ENCODE measurements around the gene MT1X. TPM values are rescaled to one million over a fixed set of nuclear protein-coding genes. Genes with fewer than 3 reads are reported as not detected.

MT1X gene
- total RNA-seq, 2 donors from 2014 or later = 268 to 697 TPM

DNA sequence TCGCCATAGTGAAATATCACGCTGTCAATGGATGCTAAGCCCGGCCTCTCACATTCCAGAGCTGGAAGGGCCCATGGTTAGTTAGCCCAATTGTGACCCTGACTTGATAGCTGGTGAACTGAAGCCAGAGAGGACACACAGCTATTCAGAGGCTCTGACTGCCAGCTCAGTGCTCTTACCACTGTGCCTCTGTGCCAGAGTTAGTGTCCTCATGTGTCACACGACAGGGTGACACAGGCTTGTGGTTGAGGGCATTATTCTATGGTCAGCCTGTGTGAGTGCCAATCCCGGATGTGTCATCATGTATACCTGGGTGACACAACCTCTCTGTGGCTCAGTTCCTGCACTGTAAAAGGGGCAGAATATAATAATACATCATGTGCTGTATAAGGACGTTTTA, 2.5 kb upstream of the MT1X start:
- H3K9me3 ChIP-seq = no peaks in the 10 kb centered on the region
- H3K36me3 ChIP-seq = no peaks in the 10 kb centered on the region
- WGBS = 83% methylated on average over 6 of the region's 6 CpGs
- H3K27ac ChIP-seq = no peak overlapping the region
- DNase-seq (ENCODE audit: low spot score) = no peak
- intact Hi-C loops (cut with DNase I) = loop anchor here (5.0 kb wide), 1 partner anchor 73 kb away; the partner anchor contains the start of gene MT2A
- no peak for TF ChIP-seq POLR2A (IDR thresholded peaks at IDR 0.05)
- TF ChIP-seq, protein P1, sequence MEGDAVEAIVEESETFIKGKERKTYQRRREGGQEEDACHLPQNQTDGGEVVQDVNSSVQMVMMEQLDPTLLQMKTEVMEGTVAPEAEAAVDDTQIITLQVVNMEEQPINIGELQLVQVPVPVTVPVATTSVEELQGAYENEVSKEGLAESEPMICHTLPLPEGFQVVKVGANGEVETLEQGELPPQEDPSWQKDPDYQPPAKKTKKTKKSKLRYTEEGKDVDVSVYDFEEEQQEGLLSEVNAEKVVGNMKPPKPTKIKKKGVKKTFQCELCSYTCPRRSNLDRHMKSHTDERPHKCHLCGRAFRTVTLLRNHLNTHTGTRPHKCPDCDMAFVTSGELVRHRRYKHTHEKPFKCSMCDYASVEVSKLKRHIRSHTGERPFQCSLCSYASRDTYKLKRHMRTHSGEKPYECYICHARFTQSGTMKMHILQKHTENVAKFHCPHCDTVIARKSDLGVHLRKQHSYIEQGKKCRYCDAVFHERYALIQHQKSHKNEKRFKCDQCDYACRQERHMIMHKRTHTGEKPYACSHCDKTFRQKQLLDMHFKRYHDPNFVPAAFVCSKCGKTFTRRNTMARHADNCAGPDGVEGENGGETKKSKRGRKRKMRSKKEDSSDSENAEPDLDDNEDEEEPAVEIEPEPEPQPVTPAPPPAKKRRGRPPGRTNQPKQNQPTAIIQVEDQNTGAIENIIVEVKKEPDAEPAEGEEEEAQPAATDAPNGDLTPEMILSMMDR (IDR thresholded peaks at IDR 0.05) = no peak
- no peak for TF ChIP-seq POLR2AphosphoS5 (IDR thresholded peaks at IDR 0.05)
- H3K4me3 ChIP-seq = no peak overlapping the region
- H3K27me3 ChIP-seq (replicated peaks; ENCODE audit: insufficient read depth) = no peaks in the 10 kb centered on the region
- no peaks in the 10 kb centered on the region for H3K4me1 ChIP-seq (replicated peaks)

DNA sequence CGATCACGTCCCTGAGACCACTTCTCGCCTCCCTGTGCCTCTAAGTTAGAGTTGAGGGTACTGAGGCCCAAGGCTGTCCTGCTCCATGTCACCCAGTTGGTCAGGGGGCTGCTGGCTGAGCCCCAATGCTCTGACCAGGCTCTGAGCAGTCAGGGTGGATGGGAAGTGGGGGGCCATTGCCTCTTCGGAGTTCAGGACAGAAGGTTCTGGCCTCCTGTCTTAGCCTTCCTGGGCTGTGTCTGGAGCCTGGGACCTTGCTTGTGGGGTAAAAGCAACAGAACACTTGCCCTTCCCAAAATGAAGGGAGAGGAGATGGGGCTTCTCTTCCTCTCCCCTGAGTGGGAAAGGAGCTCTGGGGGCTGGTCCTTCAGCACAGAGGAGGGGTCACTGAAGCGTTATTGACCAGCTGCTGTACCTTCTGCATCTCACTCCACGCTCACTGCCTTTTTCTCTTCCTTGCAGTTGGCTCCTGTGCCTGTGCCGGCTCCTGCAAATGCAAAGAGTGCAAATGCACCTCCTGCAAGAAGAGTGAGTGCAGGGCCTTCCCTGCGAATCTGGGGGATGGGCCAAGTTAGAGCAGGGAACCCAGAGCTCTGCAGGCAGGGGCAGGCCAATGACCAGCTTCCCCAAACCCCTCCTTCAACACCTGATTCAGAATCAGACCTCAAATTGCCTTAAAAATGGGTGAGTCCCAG, 580 bp downstream of the MT1X start:
- H3K27me3 ChIP-seq (replicated peaks; ENCODE audit: insufficient read depth) = no peaks in the 10 kb centered on the region
- no peak for TF ChIP-seq POLR2A (IDR thresholded peaks at IDR 0.05)
- TF ChIP-seq, protein P1 (IDR thresholded peaks at IDR 0.05) = no peak
- TF ChIP-seq POLR2AphosphoS5 (IDR thresholded peaks at IDR 0.05) = no peak
- intact Hi-C loops (cut with DNase I) = loop anchor here (5.0 kb wide), 1 partner anchor 76 kb away; the partner anchor contains the start of gene MT2A
- 17% methylated on average over 8 of the region's 8 CpGs for WGBS
- H3K9me3 ChIP-seq = no peaks in the 10 kb centered on the region
- H3K27ac ChIP-seq = peak overlapping the region; percentile 62 to 76
- no peaks in the 10 kb centered on the region for H3K36me3 ChIP-seq
- H3K4me3 ChIP-seq = peak overlapping the region; percentile 46 to 47
- no peaks in the 10 kb centered on the region for H3K4me1 ChIP-seq (replicated peaks)
- no peak for DNase-seq (ENCODE audit: low spot score)

DNA sequence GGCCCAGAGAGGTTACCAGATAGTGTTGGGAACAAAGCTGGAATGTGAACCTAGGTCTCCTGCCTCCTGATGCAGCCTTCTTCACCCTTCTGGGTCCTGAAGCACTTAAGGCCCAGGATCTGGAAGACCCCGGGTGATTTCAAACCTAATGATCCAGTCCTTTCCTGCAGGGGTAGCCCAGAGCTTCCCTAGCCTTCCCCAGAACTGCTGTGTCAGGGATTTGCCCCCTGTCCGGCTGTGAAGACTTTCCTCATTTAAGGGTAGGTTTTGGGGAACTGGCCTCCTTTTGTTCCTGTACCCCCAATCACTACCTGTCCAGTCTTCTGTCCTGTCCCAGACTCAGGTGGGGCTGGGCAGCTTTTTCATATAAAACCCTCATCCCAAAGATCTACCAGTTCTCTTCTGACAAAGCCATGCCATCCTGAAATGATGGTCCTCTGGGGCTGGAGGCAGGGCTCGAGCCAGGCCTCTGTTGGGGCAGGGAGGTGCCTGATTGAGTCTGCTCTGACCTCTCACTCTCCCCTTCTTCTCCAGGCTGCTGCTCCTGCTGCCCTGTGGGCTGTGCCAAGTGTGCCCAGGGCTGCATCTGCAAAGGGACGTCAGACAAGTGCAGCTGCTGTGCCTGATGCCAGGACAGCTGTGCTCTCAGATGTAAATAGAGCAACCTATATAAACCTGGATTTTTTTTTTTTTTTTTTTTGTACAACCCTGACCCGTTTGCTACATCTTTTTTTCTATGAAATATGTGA, 1.3 kb downstream of the MT1X start:
- no peaks in the 10 kb centered on the region for H3K9me3 ChIP-seq
- H3K27ac ChIP-seq = peak overlapping the region; percentile 62 to 76
- H3K36me3 ChIP-seq = no peaks in the 10 kb centered on the region
- no peaks in the 10 kb centered on the region for H3K27me3 ChIP-seq (replicated peaks; ENCODE audit: insufficient read depth)
- intact Hi-C loops (cut with DNase I) = loop anchor here (5.0 kb wide), 1 partner anchor 76 kb away; the partner anchor contains the start of gene MT2A
- DNase-seq (ENCODE audit: low spot score) = no peak
- peak overlapping the region; percentile 46 to 47 for H3K4me3 ChIP-seq
- no peaks in the 10 kb centered on the region for H3K4me1 ChIP-seq (replicated peaks)
- 55% methylated on average over 5 of the region's 5 CpGs for WGBS
- TF ChIP-seq POLR2A (IDR thresholded peaks at IDR 0.05) = no peak
- no peak for TF ChIP-seq POLR2AphosphoS5 (IDR thresholded peaks at IDR 0.05)
- TF ChIP-seq, protein P1 (IDR thresholded peaks at IDR 0.05) = no peak

DNA sequence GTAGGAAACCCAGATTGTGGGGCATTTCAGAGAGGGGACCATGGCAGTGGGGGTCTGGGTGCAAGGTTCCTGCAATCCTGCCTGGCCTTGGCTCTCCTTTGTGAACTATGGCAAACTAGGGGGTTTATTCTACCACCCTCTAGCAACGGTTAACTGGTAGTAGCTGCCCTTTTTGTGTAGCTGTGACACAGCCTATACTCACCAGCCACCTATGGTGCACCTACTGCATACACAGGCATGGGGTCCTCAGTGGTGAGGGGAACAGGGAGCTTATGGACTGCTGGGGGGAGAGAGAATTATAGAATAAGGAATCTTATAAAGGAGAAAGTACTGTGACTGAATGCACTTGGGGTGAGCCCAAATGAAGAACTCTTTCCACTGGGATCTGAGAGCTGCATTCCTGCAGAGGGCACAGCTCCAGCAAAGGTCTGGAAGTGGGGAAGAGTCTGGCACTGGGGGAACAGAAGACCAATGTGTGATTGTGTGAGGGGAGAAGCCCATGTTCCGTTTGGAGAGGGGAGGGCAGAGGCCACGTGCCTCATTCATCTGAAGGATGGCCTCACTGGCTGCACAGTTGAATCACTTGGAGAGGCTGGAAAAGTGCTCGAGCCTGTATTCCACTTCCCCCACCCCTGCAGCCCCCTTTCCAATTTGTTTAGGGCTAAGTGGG, 2.1 kb downstream of the MT1X start:
- intact Hi-C loops (cut with DNase I) = loop anchor here (5.0 kb wide), 1 partner anchor 77 kb away; the partner anchor contains the start of gene MT2A
- peak; percentile 16 for DNase-seq (ENCODE audit: low spot score)
- H3K4me3 ChIP-seq = peak overlapping the region in 1 of 2 donors; percentile 46

More for the DNA sequence above, 2.1 kb downstream of the MT1X start:
- no peaks in the 10 kb centered on the region for H3K27me3 ChIP-seq (replicated peaks; ENCODE audit: insufficient read depth)
- peak overlapping the region; percentile 62 to 76 for H3K27ac ChIP-seq
- 47% methylated on average over 4 of the region's 4 CpGs for WGBS
- TF ChIP-seq POLR2AphosphoS5 (IDR thresholded peaks at IDR 0.05) = no peak
- TF ChIP-seq POLR2A (IDR thresholded peaks at IDR 0.05) = no peak
- TF ChIP-seq, protein P1 (IDR thresholded peaks at IDR 0.05) = no peak
- no peaks in the 10 kb centered on the region for H3K36me3 ChIP-seq
- H3K4me1 ChIP-seq (replicated peaks) = no peaks in the 10 kb centered on the region
- H3K9me3 ChIP-seq = no peaks in the 10 kb centered on the region
